ENCODE results near the gene HSPA12B. TPM values are rescaled to one million over a fixed set of nuclear protein-coding genes. Genes with fewer than 3 reads are reported as not detected.

The HSPA12B gene
- total and polyA plus RNA-seq, 2 of the 4 experiments (the other 2 are of a cell fraction), result not detected

DNA sequence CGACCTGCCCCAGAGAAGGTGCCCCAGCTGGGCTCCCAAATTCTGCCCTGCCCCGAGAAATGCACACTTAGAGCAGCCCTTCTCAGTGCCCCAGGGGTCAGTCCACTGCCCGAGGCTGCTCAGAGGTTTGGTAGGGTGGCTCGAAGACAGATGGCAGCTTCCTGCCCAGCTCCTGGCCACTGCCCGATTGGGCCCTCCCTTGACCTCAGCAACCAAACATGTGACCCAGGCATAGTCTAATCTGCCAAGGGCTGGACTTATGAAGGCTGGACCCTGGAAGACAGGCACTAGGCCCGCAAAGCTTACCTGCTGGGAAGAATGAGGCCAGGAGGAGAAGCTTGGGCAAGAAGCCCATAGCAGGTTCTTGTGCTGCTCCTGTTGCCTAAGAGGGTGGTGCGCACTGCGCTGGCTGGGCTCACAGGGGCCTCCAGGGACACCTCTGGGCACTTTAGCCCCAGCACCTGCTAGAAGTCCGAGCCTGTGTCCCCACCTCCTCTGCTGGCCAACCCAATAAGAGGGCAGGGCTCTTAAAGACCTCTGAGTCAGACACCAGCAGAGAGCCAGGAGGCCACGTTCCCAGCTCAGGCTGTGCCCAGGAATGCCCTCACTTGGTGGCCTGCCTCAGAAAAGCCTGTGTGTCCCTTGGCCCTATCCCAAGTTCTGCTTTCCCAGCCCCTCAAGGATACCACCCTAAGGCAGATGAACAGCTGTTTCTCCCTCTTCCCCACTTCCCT, 25.5 kb upstream of the HSPA12B start:
- no peak overlapping the region for H3K4me3 ChIP-seq (ENCODE audit: insufficient read depth, low read depth, low read length)
- H2AFZ ChIP-seq (replicated peaks; ENCODE audit: low read length, poor library complexity), result no peak overlapping the region
- WGBS, 2 experiments (ENCODE audit: extremely low coverage in 2 of 2, insufficient read length in 1 of 2), result 93% methylated on average over 4 of the region's 10 CpGs; no CpG with 5 or more reads in 1 of the 2 experiments
- H3K23ac ChIP-seq (ENCODE audit: low read depth, low read length), result no peak overlapping the region
- BruUV-seq (replicated peaks), result no TSS peak
- no peak overlapping the region for H2AK9ac ChIP-seq (replicated peaks; ENCODE audit: low read depth, low read length, poor library complexity)
- peak; percentile 62 for ATAC-seq (ENCODE audit: low read depth)
- H2BK120ac ChIP-seq (ENCODE audit: low read depth, low read length), result no peak overlapping the region
- ChIA-PET POLR2A (ENCODE audit: unreplicated experiment) (no interaction called here), CTCF (interaction anchor here (2.2 kb wide), 1 partner anchor 30 kb away, joined by 8 read pairs; no protein-coding TSS in a partner anchor)
- H3K27me3 ChIP-seq (ENCODE audit: control insufficient read depth, insufficient read depth, low read length), result peaks cover 33% of the 10 kb centered on the region
- in situ Hi-C loops (cut with MboI; ENCODE audit: low sequenced_read_pairs), result no loop called here
- H3K4me2 ChIP-seq (ENCODE audit: low read depth, low read length), result no peak overlapping the region
- no peak overlapping the region for H3K56ac ChIP-seq (ENCODE audit: extremely low read depth, insufficient read depth, low read length)
- H3K9me1 ChIP-seq (ENCODE audit: insufficient read depth, low read length), result no peaks in the 10 kb centered on the region
- H3K18ac ChIP-seq (ENCODE audit: low read depth, low read length), result no peak overlapping the region
- H2BK20ac ChIP-seq (ENCODE audit: low read depth, low read length), result no peak overlapping the region
- H3K79me1 ChIP-seq (ENCODE audit: low read depth in 1 of 2, low read length in 2 of 2), result no peaks in the 10 kb centered on the region
- DNase-seq, result peak; percentile 12
- H2BK5ac ChIP-seq (ENCODE audit: low read depth, low read length, poor library complexity, severe bottlenecking), result no peak overlapping the region
- no peak overlapping the region for H4K5ac ChIP-seq (ENCODE audit: low read depth, low read length)
- H3K27ac ChIP-seq (ENCODE audit: insufficient read depth, low read length), result no peak overlapping the region
- H3K36me3 ChIP-seq (ENCODE audit: control insufficient read depth, insufficient read depth, low read length), result no peaks in the 10 kb centered on the region
- no peaks in the 10 kb centered on the region for H3K4me1 ChIP-seq (ENCODE audit: control insufficient read depth, insufficient read depth, low read length)
- no peak overlapping the region for H2BK15ac ChIP-seq (ENCODE audit: low read depth, low read length)
- H4K20me1 ChIP-seq (ENCODE audit: insufficient read depth, low read length), result no peaks in the 10 kb centered on the region
- no peak overlapping the region for H4K91ac ChIP-seq (ENCODE audit: insufficient read depth, low read depth, low read length)
- no peak overlapping the region for H3K9ac ChIP-seq (ENCODE audit: low read depth, low read length)
- intact Hi-C loops (cut with micrococcal nuclease), result no loop called here
- H3K9me3 ChIP-seq (ENCODE audit: control insufficient read depth, insufficient read depth, low read length), result peaks cover 2% of the 10 kb centered on the region; the same call in 1 of the 2 replicates
- dilution Hi-C loops (cut with HindIII; ENCODE audit: low sequenced_read_pairs, unreplicated experiment), result no loop called here
- H3K4ac ChIP-seq (ENCODE audit: low read depth, low read length), result no peak overlapping the region
- no peak overlapping the region for H2AK5ac ChIP-seq (ENCODE audit: low read depth, low read length)
- H4K8ac ChIP-seq (ENCODE audit: low read depth in 2 of 2, low read length in 2 of 2), result no peak overlapping the region
- TF ChIP-seq RFX5 (IDR thresholded peaks at IDR 0.05; ENCODE audit: low read depth, low read length) (no peak), POLR2A (IDR thresholded peaks at IDR 0.05; ENCODE audit: low read depth, low read length) (no peak), USF2 (IDR thresholded peaks at IDR 0.05; ENCODE audit: low read depth, low read length) (no peak), MAZ (IDR thresholded peaks at IDR 0.05; ENCODE audit: borderline replicate concordance, low read depth, low read length) (no peak), RAD21 (IDR thresholded peaks at IDR 0.05; ENCODE audit: low read length) (no peak), NFE2L2 (IDR thresholded peaks at IDR 0.05; ENCODE audit: low read depth, low read length) (no peak), MAFK (IDR thresholded peaks at IDR 0.05; ENCODE audit: low read depth, low read length) (no peak), CHD1 (IDR thresholded peaks at IDR 0.05; ENCODE audit: low read depth, low read length) (no peak), RCOR1 (IDR thresholded peaks at IDR 0.05; ENCODE audit: insufficient replicate concordance, low read length) (no peak), FOS (IDR thresholded peaks at IDR 0.05; ENCODE audit: low read depth, low read length) (no peak), CTCF (conservative IDR thresholded peaks at IDR 0.05; ENCODE audit: low read depth, low read length) (no peak), CEBPB (IDR thresholded peaks at IDR 0.05; ENCODE audit: low read depth, low read length) (no peak), BHLHE40 (IDR thresholded peaks at IDR 0.05; ENCODE audit: low read depth, low read length) (no peak), SMC3 (IDR thresholded peaks at IDR 0.05; ENCODE audit: low read depth, low read length) (no peak)
- TF ChIP-seq, protein P1, sequence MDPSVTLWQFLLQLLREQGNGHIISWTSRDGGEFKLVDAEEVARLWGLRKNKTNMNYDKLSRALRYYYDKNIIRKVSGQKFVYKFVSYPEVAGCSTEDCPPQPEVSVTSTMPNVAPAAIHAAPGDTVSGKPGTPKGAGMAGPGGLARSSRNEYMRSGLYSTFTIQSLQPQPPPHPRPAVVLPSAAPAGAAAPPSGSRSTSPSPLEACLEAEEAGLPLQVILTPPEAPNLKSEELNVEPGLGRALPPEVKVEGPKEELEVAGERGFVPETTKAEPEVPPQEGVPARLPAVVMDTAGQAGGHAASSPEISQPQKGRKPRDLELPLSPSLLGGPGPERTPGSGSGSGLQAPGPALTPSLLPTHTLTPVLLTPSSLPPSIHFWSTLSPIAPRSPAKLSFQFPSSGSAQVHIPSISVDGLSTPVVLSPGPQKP (IDR thresholded peaks at IDR 0.05; ENCODE audit: borderline replicate concordance, low read depth, low read length), result no peak
- H3K14ac ChIP-seq (replicated peaks; ENCODE audit: low read depth, low read length), result no peak overlapping the region

All from IMR-90 (cell line).